Osteoblast (primary cell): ENCODE results near the gene EZH2. TPM values are rescaled to one million over a fixed set of nuclear protein-coding genes. Genes with fewer than 3 reads are reported as not detected.

Source experiments
- DNase-seq: peaks from one replicate; pipeline ENCODE4 v3.0.0; 2011; ENCODE audit warnings: low spot score, mixed read lengths; ENCODE audit not compliant: insufficient read length; ENCODE audit errors: missing footprints
- H2AFZ ChIP-seq: 2 replicates; pipeline ENCODE4 v1.6.0; 2011; ENCODE audit warnings: mild to moderate bottlenecking, low read length
- H3K27ac ChIP-seq: 2 replicates; pipeline ENCODE4 v1.5.1; 2011; ENCODE audit warnings: mild to moderate bottlenecking, low read depth, low read length, moderate library complexity
- H3K27me3 ChIP-seq: 2 replicates; pipeline ENCODE4 v1.6.0; 2012; ENCODE audit warnings: mild to moderate bottlenecking, control low read depth, inconsistent platforms, low read length, moderate library complexity; ENCODE audit not compliant: insufficient read depth
- H3K36me3 ChIP-seq: 2 replicates; pipeline ENCODE4 v1.5.1; 2011; ENCODE audit warnings: mild to moderate bottlenecking, low read length, control low read depth, moderate library complexity; ENCODE audit not compliant: insufficient read depth
- H3K4me1 ChIP-seq: 2 replicates; pipeline ENCODE4 v1.5.1; 2011; ENCODE audit warnings: mild to moderate bottlenecking, low read length, control low read depth, moderate library complexity; ENCODE audit not compliant: insufficient read depth
- H3K4me2 ChIP-seq: 2 replicates; pipeline ENCODE4 v1.6.0; 2011; ENCODE audit warnings: mild to moderate bottlenecking, low read length; ENCODE audit not compliant: insufficient read depth
- H3K4me3 ChIP-seq: fragments of 200-600 bp; sonication (generic); 3 replicates; pipeline ENCODE4 v1.5.1; 2012; ENCODE audit warnings: mild to moderate bottlenecking, low read length, inconsistent platforms; ENCODE audit not compliant: insufficient read depth
- H3K79me2 ChIP-seq: 2 replicates; pipeline ENCODE4 v1.6.0; 2012; ENCODE audit warnings: mild to moderate bottlenecking, low read length, control low read depth, inconsistent platforms; ENCODE audit not compliant: insufficient read depth
- H3K9me3 ChIP-seq: 2 replicates; pipeline ENCODE4 v1.5.1; 2011; ENCODE audit warnings: low read depth, low read length, control low read depth
- H4K20me1 ChIP-seq: 2 replicates; pipeline ENCODE4 v1.6.0; 2012; ENCODE audit warnings: mild to moderate bottlenecking, low read length, control low read depth; ENCODE audit not compliant: insufficient read depth
- total RNA-seq: library from RNA; depleted of rRNA; stranded (reverse); fragments of >200 nt; gene quantifications from 2 replicates; pipeline ENCODE4 v1.2.3, GENCODE V29; 2012
- TF ChIP-seq, protein P1 (sequence below): IDR thresholded peaks from 2 replicates; pipeline ENCODE4 v1.5.1; 2011; ENCODE audit warnings: mild to moderate bottlenecking, low read depth, low read length, moderate library complexity; ENCODE audit errors: extremely low read depth

The EZH2 gene
- total RNA-seq, 1 donor: 7.6 TPM

DNA sequence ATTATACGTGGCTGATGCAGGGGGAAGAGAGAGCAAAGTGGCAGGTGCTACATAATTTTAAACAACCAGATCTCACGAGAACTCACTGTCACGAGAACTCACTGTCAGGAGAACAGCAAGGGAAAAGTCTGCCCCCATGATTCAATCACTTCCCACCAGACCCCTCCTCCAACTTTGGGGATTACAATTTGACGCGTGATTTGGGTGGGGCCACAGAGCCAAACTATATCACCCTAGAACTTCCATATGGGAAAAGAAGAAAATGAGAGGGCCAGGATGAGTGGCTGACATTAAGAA lies 15.8 kb downstream of the EZH2 start:
- Histone ChIP-seq H3K4me2 (no peak overlapping the region), H3K36me3 (no peaks in the 10 kb centered on the region), H3K4me3 (no peak overlapping the region), H3K27ac (no peak overlapping the region), H3K4me1 (no peaks in the 10 kb centered on the region), H3K79me2 (peaks cover 90% of the 10 kb centered on the region), H4K20me1 (no peaks in the 10 kb centered on the region), H3K9me3 (no peaks in the 10 kb centered on the region), H3K27me3 (no peaks in the 10 kb centered on the region), H2AFZ (no peak overlapping the region)
- TF ChIP-seq, protein P1, sequence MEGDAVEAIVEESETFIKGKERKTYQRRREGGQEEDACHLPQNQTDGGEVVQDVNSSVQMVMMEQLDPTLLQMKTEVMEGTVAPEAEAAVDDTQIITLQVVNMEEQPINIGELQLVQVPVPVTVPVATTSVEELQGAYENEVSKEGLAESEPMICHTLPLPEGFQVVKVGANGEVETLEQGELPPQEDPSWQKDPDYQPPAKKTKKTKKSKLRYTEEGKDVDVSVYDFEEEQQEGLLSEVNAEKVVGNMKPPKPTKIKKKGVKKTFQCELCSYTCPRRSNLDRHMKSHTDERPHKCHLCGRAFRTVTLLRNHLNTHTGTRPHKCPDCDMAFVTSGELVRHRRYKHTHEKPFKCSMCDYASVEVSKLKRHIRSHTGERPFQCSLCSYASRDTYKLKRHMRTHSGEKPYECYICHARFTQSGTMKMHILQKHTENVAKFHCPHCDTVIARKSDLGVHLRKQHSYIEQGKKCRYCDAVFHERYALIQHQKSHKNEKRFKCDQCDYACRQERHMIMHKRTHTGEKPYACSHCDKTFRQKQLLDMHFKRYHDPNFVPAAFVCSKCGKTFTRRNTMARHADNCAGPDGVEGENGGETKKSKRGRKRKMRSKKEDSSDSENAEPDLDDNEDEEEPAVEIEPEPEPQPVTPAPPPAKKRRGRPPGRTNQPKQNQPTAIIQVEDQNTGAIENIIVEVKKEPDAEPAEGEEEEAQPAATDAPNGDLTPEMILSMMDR: no peak
- no peak for DNase-seq

DNA sequence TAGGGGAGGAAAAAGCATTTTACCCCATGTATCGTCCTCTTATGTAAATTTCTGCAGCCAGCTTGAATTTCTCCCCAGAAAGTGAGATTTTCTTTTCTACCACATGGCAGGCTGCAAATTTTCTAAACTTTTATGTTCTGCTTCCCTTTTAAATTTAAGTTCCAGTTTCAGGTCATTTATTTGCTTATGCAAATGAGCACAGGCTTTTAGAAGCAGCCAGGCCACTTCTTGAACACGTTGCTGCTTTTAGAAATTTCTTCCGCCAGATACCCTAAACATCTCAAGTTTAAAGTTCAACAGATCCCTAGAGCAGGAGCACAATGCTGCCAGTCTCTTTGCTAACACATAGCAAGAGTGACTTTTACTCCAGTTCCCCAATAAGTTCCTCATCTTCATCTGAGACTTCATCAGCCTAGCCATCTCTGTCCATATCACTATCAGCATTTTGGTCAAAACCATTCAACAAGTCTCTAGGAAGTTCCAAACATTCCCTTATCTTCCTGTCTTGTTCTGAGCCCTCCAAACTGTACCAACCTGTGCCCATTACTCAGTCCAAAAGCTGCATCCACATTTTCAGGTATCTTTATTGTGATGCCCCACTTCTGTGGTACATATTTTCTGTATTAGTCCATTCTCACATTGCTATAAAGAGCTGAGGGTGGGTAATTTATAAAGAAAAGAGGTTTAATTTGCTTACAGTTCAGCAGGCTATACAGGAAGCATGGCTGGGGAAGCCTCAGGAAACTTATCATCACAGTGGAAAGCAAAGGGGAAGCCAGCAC lies 16.3 kb downstream of the EZH2 start:
- no peaks in the 10 kb centered on the region for H4K20me1 ChIP-seq
- H3K27ac ChIP-seq: no peak overlapping the region
- H3K4me1 ChIP-seq: no peaks in the 10 kb centered on the region
- no peak overlapping the region for H3K4me3 ChIP-seq
- DNase-seq: no peak
- TF ChIP-seq, protein P1: no peak
- no peaks in the 10 kb centered on the region for H3K27me3 ChIP-seq
- H3K4me2 ChIP-seq: no peak overlapping the region
- H2AFZ ChIP-seq: no peak overlapping the region
- no peaks in the 10 kb centered on the region for H3K9me3 ChIP-seq
- H3K79me2 ChIP-seq: peaks cover 89% of the 10 kb centered on the region
- H3K36me3 ChIP-seq: no peaks in the 10 kb centered on the region

DNA sequence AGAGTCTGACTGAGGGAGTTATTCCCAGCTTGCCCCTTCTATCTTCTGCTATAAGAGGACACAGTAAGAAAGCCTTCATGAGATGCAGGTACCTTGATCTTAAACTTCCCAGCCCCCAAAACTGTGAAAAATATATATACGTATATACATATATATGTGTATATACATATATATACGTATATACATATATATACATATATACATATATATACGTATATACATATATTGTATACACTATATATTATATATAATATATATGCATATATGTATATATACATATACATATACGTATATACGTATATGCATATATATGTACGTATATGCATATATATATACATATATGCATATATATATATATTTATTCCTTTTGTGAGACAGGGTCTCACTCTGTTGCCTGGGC lies 17.7 kb downstream of the EZH2 start:
- no peaks in the 10 kb centered on the region for H4K20me1 ChIP-seq
- DNase-seq: no peak
- no peaks in the 10 kb centered on the region for H3K36me3 ChIP-seq
- no peaks in the 10 kb centered on the region for H3K9me3 ChIP-seq
- no peaks in the 10 kb centered on the region for H3K27me3 ChIP-seq
- peaks cover 87% of the 10 kb centered on the region for H3K79me2 ChIP-seq
- no peak overlapping the region for H3K27ac ChIP-seq
- H3K4me1 ChIP-seq: no peaks in the 10 kb centered on the region
- H2AFZ ChIP-seq: no peak overlapping the region
- H3K4me3 ChIP-seq: no peak overlapping the region
- H3K4me2 ChIP-seq: no peak overlapping the region
- TF ChIP-seq, protein P1: no peak

DNA sequence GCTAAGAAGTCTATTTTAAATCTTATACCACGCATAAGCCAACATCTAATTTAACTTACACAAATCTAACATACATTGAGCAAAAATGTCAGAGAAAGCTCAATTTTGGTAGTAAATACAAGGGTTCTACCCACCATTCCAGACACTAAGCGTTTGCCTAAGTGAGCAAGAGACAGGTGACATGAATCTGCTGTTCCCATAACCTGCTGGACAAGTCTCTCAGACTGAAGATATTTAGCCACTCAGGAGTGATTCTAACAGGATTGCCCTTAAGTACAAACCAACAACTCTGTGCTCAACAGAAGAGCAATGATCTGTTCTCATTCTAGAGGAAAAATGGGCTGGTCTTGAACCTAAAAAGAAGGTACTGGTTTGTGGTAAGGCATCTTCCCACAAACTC lies 18.8 kb downstream of the EZH2 start:
- H4K20me1 ChIP-seq: no peaks in the 10 kb centered on the region
- H3K27ac ChIP-seq: no peak overlapping the region
- H3K36me3 ChIP-seq: no peaks in the 10 kb centered on the region
- no peak overlapping the region for H3K4me2 ChIP-seq
- H3K9me3 ChIP-seq: no peaks in the 10 kb centered on the region
- DNase-seq: no peak
- no peaks in the 10 kb centered on the region for H3K27me3 ChIP-seq
- no peak overlapping the region for H2AFZ ChIP-seq
- H3K79me2 ChIP-seq: peaks cover 85% of the 10 kb centered on the region
- H3K4me1 ChIP-seq: no peaks in the 10 kb centered on the region
- TF ChIP-seq, protein P1: no peak
- no peak overlapping the region for H3K4me3 ChIP-seq
